C4-2B (cell line): Measurements from ENCODE around the gene RIMS3.
A peak's percentile ranks its signal among the peaks of the same experiment; 100 is the strongest.

Experiments
- ZFX ChIP-seq: fragments of 450-650 bp; IDR thresholded peaks from 2 replicates; pipeline ENCODE4 v1.6.1; 2017
- TF ChIP-seq, protein P1 (sequence below): fragments of 450-650 bp; conservative IDR thresholded peaks from 2 replicates; pipeline ENCODE4 v1.5.1; 2017; ENCODE audit warnings: mild to moderate bottlenecking

GRCh38 chr1:40630488-40631223 lies 34.8 kb downstream of the RIMS3 start:
- TF ChIP-seq, protein P1, sequence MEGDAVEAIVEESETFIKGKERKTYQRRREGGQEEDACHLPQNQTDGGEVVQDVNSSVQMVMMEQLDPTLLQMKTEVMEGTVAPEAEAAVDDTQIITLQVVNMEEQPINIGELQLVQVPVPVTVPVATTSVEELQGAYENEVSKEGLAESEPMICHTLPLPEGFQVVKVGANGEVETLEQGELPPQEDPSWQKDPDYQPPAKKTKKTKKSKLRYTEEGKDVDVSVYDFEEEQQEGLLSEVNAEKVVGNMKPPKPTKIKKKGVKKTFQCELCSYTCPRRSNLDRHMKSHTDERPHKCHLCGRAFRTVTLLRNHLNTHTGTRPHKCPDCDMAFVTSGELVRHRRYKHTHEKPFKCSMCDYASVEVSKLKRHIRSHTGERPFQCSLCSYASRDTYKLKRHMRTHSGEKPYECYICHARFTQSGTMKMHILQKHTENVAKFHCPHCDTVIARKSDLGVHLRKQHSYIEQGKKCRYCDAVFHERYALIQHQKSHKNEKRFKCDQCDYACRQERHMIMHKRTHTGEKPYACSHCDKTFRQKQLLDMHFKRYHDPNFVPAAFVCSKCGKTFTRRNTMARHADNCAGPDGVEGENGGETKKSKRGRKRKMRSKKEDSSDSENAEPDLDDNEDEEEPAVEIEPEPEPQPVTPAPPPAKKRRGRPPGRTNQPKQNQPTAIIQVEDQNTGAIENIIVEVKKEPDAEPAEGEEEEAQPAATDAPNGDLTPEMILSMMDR, result peak; percentile 65
- no peak for TF ChIP-seq ZFX
